ENCODE data around the gene CPEB3. TPM values are rescaled to one million over a fixed set of nuclear protein-coding genes. Genes with fewer than 3 reads are reported as not detected.

CPEB3 gene
- total RNA-seq, 2 experiments from 2014 or later, result 3.8 to 4.3 TPM

GRCh38 chr10:92080244-92080643 lies 210.6 kb downstream of the CPEB3 start:
- Mint-ChIP-seq H3K27ac (no peak overlapping the region), H3K36me3 (peaks cover 7% of the 10 kb centered on the region), H3K27me3 (no peaks in the 10 kb centered on the region), H3K9me3 (ENCODE audit: low read depth) (no peaks in the 10 kb centered on the region), H3K4me1 (no peaks in the 10 kb centered on the region), H3K4me3 (no peak overlapping the region)
- CTCF ChIA-PET, result interaction anchor here (1.1 kb wide), 1 partner anchor 212 kb away, joined by 4 read pairs; no protein-coding TSS in a partner anchor
- DNase-seq, result no peak
- no peak for ATAC-seq

- CTCF ChIA-PET, result no interaction called here
Measured at GRCh38 chr10:92079003-92079402, 211.9 kb downstream of the CPEB3 start.

GRCh38 chr10:92076722-92077121 lies 214.2 kb downstream of the CPEB3 start:
- DNase-seq (no peak), ATAC-seq (no peak)
- no peaks in the 10 kb centered on the region for H3K27me3 Mint-ChIP-seq
- H3K4me3 Mint-ChIP-seq, result no peak overlapping the region
- H3K9me3 Mint-ChIP-seq (ENCODE audit: low read depth), result no peaks in the 10 kb centered on the region
- CTCF ChIA-PET, result no interaction called here
- no peaks in the 10 kb centered on the region for H3K4me1 Mint-ChIP-seq
- no peak overlapping the region for H3K27ac Mint-ChIP-seq
- peaks cover 7% of the 10 kb centered on the region for H3K36me3 Mint-ChIP-seq

More at GRCh38 chr10:92079003-92079402, 211.9 kb downstream of the CPEB3 start:
- Mint-ChIP-seq H3K27me3 (no peaks in the 10 kb centered on the region), H3K36me3 (peaks cover 7% of the 10 kb centered on the region), H3K4me3 (no peak overlapping the region), H3K27ac (no peak overlapping the region), H3K4me1 (no peaks in the 10 kb centered on the region), H3K9me3 (ENCODE audit: low read depth) (no peaks in the 10 kb centered on the region)
- DNase-seq (no peak), ATAC-seq (no peak)

- ATAC-seq, result no peak
- CTCF ChIA-PET, result no interaction called here
Measured at GRCh38 chr10:92075829-92076228, 215.0 kb downstream of the CPEB3 start.

GRCh38 chr10:92074126-92074887 lies 216.6 kb downstream of the CPEB3 start:
- ATAC-seq (no peak), DNase-seq (no peak)
- Mint-ChIP-seq H3K4me1 (no peaks in the 10 kb centered on the region), H3K36me3 (no peaks in the 10 kb centered on the region), H3K4me3 (no peak overlapping the region), H3K27me3 (no peaks in the 10 kb centered on the region), H3K9me3 (ENCODE audit: low read depth) (no peaks in the 10 kb centered on the region), H3K27ac (no peak overlapping the region)
- CTCF ChIA-PET, result interaction anchor here (1.2 to 1.5 kb wide), 2 partner anchors 14 to 218 kb away, joined by 3 to 4 read pairs; no protein-coding TSS in a partner anchor

More at GRCh38 chr10:92075829-92076228, 215.0 kb downstream of the CPEB3 start:
- DNase-seq, result no peak
- Mint-ChIP-seq H3K36me3 (peaks cover 3% of the 10 kb centered on the region), H3K27me3 (no peaks in the 10 kb centered on the region), H3K27ac (no peak overlapping the region), H3K4me1 (no peaks in the 10 kb centered on the region), H3K9me3 (ENCODE audit: low read depth) (no peaks in the 10 kb centered on the region), H3K4me3 (no peak overlapping the region)

GRCh38 chr10:92068900-92069299 lies 222.0 kb downstream of the CPEB3 start:
- Mint-ChIP-seq H3K36me3 (no peaks in the 10 kb centered on the region), H3K4me3 (no peak overlapping the region), H3K9me3 (ENCODE audit: low read depth) (no peaks in the 10 kb centered on the region), H3K27ac (no peak overlapping the region), H3K4me1 (no peaks in the 10 kb centered on the region), H3K27me3 (no peaks in the 10 kb centered on the region)
- DNase-seq, result no peak
- CTCF ChIA-PET, result no interaction called here
- no peak for ATAC-seq

GRCh38 chr10:92066386-92066785 lies 224.5 kb downstream of the CPEB3 start:
- no peak for ATAC-seq
- no peaks in the 10 kb centered on the region for H3K9me3 Mint-ChIP-seq (ENCODE audit: low read depth)
- H3K4me1 Mint-ChIP-seq, result no peaks in the 10 kb centered on the region
- H3K27ac Mint-ChIP-seq, result no peak overlapping the region
- CTCF ChIA-PET, result interaction anchor here (1.0 kb wide), 1 partner anchor 22 kb away, joined by 4 read pairs; no protein-coding TSS in a partner anchor
- no peak for DNase-seq
- no peak overlapping the region for H3K4me3 Mint-ChIP-seq
- H3K27me3 Mint-ChIP-seq, result no peaks in the 10 kb centered on the region
- no peaks in the 10 kb centered on the region for H3K36me3 Mint-ChIP-seq

- DNase-seq (no peak), ATAC-seq (no peak)
- Mint-ChIP-seq H3K27me3 (no peaks in the 10 kb centered on the region), H3K4me3 (no peak overlapping the region), H3K27ac (no peak overlapping the region), H3K36me3 (no peaks in the 10 kb centered on the region), H3K4me1 (no peaks in the 10 kb centered on the region), H3K9me3 (ENCODE audit: low read depth) (no peaks in the 10 kb centered on the region)
- CTCF ChIA-PET, result no interaction called here
Measured at GRCh38 chr10:92064506-92064905, 226.4 kb downstream of the CPEB3 start.

GRCh38 chr10:92062273-92062672 lies 228.6 kb downstream of the CPEB3 start:
- DNase-seq (no peak), ATAC-seq (no peak)
- H3K27ac Mint-ChIP-seq, result no peak overlapping the region
- H3K4me3 Mint-ChIP-seq, result no peak overlapping the region
- CTCF ChIA-PET, result interaction anchor here (0.5 kb wide), 1 partner anchor 161 kb away, joined by 4 read pairs; no protein-coding TSS in a partner anchor
- H3K9me3 Mint-ChIP-seq (ENCODE audit: low read depth), result no peaks in the 10 kb centered on the region
- no peaks in the 10 kb centered on the region for H3K4me1 Mint-ChIP-seq
- no peaks in the 10 kb centered on the region for H3K27me3 Mint-ChIP-seq
- peaks cover 1% of the 10 kb centered on the region for H3K36me3 Mint-ChIP-seq

- Mint-ChIP-seq H3K36me3 (peaks cover 1% of the 10 kb centered on the region), H3K27me3 (no peaks in the 10 kb centered on the region)
- no peak for ATAC-seq
Measured at GRCh38 chr10:92054807-92055206, 236.1 kb downstream of the CPEB3 start.

GRCh38 chr10:92052741-92053140 lies 238.1 kb downstream of the CPEB3 start:
- no peak overlapping the region for H3K27ac Mint-ChIP-seq
- H3K4me3 Mint-ChIP-seq, result no peak overlapping the region
- no peaks in the 10 kb centered on the region for H3K27me3 Mint-ChIP-seq
- DNase-seq (no peak), ATAC-seq (no peak)
- peaks cover 8% of the 10 kb centered on the region for H3K4me1 Mint-ChIP-seq
- CTCF ChIA-PET, result no interaction called here
- no peaks in the 10 kb centered on the region for H3K9me3 Mint-ChIP-seq (ENCODE audit: low read depth)
- H3K36me3 Mint-ChIP-seq, result peaks cover 1% of the 10 kb centered on the region

More at GRCh38 chr10:92054807-92055206, 236.1 kb downstream of the CPEB3 start:
- no peak for DNase-seq
- Mint-ChIP-seq H3K9me3 (ENCODE audit: low read depth) (no peaks in the 10 kb centered on the region), H3K27ac (no peak overlapping the region), H3K4me1 (no peaks in the 10 kb centered on the region), H3K4me3 (no peak overlapping the region)
- CTCF ChIA-PET, result no interaction called here

GRCh38 chr10:92052088-92052487 lies 238.8 kb downstream of the CPEB3 start:
- DNase-seq, result no peak
- Mint-ChIP-seq H3K27ac (no peak overlapping the region), H3K4me1 (peaks cover 10% of the 10 kb centered on the region), H3K4me3 (no peak overlapping the region), H3K36me3 (peaks cover 2% of the 10 kb centered on the region), H3K9me3 (ENCODE audit: low read depth) (no peaks in the 10 kb centered on the region), H3K27me3 (no peaks in the 10 kb centered on the region)
- CTCF ChIA-PET, result no interaction called here
- no peak for ATAC-seq

GRCh38 chr10:92047215-92047614 lies 243.7 kb downstream of the CPEB3 start:
- Mint-ChIP-seq H3K4me3 (no peak overlapping the region), H3K9me3 (ENCODE audit: low read depth) (no peaks in the 10 kb centered on the region), H3K27me3 (no peaks in the 10 kb centered on the region), H3K27ac (no peak overlapping the region), H3K36me3 (peaks cover 4% of the 10 kb centered on the region), H3K4me1 (peaks cover 13% of the 10 kb centered on the region)
- DNase-seq (no peak), ATAC-seq (no peak)
- CTCF ChIA-PET, result no interaction called here

GRCh38 chr10:92045641-92046106 lies 245.2 kb downstream of the CPEB3 start:
- CTCF ChIA-PET, result no interaction called here
- peaks cover 13% of the 10 kb centered on the region for H3K4me1 Mint-ChIP-seq

More at GRCh38 chr10:92045641-92046106, 245.2 kb downstream of the CPEB3 start:
- DNase-seq, result no peak
- ATAC-seq, result no peak
- H3K27me3 Mint-ChIP-seq, result no peaks in the 10 kb centered on the region
- no peak overlapping the region for H3K27ac Mint-ChIP-seq
- H3K36me3 Mint-ChIP-seq, result peaks cover 4% of the 10 kb centered on the region
- no peaks in the 10 kb centered on the region for H3K9me3 Mint-ChIP-seq (ENCODE audit: low read depth)
- no peak overlapping the region for H3K4me3 Mint-ChIP-seq
